NCI-H2227 (cell line): ENCODE results near the gene CRELD2.
"Not testable (repeated sequence)": the region's sequence is repeated elsewhere in the genome, so short reads cannot be mapped to it uniquely, and the experiment has no call there.

ENCODE experiments used
- DNase-seq: peaks from one replicate; lab custom pipeline; 2025; ENCODE audit not compliant: unreplicated experiment; lab: John Stamatoyannopoulos, UW

The CRELD2 gene

DNA sequence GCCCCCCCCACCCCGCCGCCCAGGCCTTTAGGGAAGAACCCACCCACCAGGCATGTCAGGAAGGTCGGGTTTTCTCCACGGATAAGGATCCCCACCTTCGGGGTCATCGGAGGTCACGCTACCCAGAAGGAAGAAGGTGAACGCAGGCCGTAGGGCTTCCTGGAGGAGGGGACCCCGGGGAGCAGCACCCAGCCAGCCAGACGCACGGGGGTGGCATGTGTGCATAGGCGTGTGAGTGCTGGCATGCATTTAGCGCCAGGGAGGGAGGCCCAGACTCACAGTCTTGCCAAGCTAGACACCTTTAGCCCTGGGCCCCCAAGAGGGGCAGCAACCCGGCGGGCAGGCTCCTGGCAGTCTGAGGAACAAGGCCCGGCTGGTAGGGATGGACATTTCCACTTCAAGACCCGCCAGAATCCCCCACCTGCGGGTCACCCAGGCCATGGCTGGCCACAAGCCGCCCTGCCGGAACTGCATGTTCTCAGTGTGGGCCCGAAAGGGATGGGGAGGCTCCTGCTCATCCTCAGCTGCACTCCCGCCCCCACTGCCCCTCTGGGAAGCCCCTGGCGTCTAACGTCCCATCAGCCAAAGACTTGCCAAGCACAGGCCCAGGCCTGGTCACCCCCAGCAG lies 25.5 kb downstream of the CRELD2 start:
- no peak for DNase-seq

DNA sequence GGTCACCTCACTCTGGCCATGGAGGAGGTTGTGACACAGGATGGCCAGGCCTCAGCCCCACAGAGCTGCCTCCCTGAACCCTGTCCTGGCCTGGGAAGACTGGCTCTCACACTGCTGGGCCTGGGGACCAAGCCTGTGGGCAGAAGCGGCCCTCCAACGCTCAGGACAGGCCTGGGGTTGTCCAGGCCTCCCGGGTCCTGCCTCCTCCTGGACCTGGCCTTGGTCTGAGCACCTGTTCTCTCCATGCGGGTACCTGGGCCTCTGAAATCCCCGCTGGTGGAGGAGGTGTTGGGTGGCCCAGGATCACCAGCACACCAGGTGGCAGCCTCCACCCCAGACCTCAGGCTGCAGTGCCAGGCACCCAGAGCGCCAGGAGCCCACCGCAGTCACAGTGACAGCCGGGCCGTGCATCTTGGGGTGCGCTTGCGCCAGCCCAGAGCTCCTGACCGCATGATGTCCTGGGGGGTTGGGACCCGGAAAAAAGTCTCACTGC lies 26.0 kb downstream of the CRELD2 start:
- DNase-seq, result no peak

DNA sequence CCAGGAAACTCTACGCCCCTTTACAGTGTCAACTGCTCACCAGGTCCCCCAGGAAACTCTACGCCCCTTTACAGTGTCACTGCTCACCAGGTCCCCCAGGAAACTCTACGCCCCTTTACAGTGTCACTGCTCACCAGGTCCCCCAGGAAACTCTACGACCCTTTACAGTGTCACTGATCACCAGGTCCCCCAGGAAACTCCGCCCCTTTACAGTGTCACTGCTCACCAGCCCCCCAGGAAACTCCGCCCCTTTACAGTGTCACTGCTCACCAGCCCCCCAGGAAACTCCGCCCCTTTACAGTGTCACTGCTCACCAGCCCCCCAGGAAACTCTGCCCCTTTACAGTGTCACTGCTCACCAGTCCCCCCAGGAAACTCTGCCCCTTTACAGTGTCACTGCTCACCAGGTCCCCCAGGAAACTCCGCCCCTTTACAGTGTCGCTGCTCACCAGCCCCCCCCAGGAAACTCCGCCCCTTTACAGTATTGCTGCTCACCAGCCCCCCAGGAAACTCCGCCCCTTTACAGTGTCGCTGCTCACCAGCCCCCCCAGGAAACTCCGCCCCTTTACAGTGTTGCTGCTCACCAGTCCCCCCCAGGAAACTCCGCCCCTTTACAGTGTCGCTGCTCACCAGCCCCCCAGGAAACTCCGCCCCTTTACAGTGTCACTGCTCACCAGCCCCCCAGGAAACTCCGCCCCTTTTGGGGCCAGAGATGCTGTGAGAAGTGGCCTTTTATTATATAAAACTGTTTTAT lies 26.8 kb downstream of the CRELD2 start:
- not testable (repeated sequence) for DNase-seq

DNA sequence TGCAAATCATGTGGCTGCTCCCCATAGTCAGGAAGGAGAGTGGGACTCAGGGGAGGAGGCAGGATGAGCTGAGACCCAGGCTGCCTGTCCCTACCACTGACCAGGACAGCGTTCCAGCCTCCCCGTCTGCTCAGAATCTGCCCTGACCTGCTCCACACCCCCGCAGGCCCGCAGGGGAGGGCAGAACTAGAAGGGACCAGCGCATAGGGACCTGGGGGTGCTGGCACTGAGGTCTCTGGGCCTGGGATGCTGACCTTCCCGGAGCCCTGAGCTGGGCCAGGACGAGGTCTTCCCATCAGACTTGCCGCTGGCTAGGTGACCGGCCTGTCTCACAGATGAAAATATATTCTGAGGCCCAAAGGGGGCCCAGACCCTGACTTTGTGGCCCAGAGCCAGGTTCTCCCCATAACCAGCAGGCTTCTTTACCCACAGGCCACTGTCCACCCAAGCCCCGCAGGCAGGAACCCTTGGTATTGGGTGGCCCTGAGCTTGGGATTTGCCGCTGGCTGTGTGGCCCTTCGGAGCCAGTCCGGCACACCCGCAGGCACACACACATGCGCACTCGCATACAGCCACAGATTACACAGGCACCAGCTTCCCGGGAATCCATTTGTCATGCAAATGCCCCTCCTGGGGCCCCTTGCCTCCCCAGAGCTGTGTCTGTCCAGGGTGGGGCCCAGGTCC lies 28.3 kb downstream of the CRELD2 start:
- DNase-seq, result no peak

DNA sequence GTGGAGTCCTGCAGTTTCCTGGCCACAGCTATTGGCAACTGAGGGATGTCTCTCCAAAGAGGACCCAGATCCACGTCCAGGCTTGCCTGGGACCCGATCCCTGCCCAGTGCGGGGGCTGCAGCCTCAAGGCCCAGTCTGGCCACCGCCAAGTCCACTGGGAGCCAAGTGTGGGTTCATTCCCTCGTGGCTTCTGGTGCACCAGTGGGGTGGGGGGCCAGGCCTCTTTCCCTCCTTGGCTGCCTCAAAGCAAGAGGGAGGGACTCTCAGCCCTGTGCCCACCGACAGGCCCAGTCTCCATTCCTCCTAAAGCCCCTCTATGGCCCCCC lies 28.8 kb downstream of the CRELD2 start:
- no peak for DNase-seq

DNA sequence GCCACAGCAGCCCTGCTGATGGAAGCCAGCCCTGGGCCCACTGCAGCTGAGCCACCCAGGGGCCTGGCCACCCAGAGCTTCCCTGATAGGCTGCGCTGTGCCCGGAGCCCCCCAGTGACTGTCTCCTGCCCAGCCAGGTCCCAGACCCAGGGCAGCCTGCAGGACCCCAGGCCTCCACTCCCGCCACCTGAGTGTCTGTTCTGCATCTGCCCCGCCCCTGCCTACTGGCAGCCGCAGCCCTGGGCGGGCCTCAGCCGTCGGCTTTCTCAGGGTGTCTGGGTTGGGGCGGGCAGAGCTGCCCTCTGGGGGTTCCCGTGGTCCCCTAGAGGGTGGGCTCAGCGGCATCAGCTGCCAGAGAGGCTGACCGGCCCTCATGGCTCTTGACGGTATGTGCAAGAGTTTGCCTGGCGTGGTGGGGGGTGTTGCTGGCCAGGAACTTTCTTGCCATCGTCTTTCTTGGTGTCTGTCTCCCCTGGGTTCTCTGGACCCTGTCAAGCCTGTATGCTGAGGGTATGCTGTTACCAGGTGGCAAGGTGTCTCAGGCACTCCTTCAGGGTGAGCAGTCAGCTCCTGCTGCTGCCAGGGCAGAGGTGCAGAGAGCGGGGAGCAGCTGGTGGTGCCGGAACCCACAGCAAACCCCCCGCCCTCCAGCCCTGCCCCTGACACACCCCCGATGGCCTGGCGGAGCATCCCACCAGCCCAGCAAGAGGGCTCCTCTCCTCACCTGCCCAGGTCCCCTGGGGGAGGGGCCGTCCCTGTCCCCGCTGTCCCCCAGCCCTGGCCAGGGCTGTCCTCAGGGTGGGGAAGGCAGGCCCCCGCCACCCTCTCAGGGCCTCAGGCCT lies 29.9 kb downstream of the CRELD2 start:
- no peak for DNase-seq

DNA sequence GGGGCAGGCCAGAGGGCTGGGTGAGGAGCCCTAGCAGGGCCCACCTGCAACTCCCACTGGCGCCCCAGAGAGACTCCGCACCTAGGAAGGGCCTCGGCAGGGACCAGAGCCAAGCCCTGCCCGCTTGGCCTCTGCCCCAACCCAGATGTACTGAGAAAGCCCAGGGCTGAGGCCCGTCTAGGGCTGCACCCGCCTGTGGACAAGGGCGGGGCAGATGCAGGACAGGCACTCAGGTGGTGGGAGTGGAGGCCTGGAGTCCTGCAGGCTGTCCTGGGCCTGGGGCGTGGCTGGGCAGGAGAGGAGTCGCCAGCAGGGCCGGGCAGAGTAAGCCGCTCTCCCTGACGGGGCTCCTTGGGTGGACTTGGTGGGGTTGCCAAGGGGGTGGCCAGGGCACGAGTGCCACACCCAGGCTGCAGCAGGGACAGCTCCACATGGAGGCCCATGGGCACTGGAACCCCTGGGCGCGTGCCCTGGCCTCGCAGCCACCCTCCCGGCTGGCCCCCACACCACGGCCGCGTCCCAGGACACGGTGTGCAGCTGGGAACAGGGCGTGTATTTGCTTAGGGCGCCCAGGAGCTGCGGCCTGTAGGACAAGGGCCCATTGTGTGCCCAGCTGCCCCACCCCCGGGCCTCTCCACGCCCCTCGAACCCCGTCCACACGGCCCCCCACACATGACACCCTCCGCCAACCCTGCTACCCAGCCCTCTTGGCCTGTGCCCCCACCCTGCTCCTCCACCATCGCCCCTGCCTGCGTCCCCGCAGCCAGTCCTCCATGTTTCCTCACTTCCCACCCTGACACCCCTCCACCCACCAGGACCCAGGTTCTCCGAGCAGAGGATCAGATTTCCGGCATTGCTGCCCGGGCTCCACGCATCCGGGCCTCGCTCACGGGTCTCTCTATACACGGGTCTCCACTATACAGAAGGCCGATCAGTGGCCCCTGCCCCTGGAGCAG lies 30.8 kb downstream of the CRELD2 start:
- DNase-seq, result no peak

DNA sequence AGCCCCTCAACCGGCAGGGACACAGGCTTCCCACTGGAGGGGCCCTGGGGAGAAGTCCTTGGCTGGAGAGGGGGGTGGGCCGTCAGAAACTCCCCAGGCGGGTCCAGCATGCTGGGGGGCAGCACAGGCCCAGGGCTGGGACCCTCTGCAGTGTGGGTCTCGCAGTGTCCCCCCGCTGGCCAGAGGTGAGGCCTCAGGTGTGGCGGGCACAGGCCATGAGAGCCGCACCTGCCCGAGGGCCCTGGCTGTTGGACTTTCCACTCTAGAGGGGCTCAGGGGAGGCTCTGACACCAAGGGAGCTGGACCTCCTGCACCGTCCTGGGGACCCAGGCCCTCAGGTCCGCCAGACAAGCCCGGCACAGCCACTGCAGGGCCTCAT lies 31.5 kb downstream of the CRELD2 start:
- DNase-seq, result no peak

DNA sequence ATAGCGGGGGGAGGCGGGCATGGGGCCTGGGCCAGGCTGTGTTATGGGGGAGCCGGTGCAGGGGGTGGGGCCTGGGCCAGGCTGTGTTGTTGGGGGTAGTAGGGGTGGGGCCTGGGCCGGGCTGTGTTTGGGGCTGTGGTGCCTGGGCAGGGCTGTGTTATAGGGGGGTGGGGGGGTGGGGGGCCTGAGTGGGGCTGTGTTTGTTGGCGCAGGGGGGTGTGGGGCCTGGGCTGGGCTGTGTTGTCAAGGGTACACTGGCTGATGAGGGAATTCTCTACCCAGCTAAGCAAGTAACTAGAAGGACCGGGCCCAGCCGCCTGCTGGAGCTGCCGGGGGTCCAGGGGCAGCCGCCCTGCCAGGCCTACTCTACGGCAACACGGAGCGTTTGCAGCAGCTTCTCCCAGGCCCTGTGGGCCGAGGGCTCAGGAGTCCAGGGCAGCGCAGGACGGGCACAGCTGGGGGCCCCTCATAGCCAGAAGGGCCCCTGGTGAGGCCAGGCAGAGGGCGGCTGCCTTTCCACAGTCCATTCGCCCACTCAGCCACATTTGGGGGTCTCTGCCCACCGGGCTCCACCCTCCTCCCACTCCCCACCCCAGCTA lies 32.1 kb downstream of the CRELD2 start:
- no peak for DNase-seq

DNA sequence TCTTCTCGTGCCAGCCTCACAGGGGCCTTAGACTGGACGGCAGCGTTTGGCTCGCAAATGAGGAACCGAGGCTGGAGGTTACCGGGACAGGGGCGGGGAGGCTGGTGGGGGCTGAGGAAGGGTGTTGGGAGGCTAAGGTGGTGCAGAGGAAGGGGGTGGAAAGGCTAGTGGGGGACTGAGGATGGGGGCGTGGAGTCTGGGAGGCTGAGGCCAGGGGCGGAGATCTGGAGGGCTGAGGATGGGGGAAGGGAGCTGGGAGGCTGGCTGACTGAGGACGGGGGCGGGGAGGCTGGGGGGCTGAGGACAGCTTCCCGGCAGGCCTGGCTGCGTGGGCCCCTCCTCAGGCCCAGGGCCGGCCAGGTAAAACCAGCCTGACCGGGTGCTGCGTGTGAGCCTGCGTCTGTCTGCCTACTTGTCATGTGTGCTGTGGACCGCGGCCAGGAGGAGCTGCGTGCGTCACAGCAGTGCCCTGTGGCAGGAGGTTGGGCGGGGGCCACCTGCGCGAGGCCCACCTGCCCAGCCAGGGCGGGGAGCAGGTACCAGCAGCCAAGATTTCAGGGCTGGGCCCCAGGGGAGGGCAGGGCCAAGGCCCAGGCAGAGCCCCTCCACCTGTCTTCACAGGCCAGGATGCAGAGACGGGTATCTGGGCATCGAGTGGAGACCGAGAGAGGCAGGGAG lies 32.7 kb downstream of the CRELD2 start:
- DNase-seq, result no peak

DNA sequence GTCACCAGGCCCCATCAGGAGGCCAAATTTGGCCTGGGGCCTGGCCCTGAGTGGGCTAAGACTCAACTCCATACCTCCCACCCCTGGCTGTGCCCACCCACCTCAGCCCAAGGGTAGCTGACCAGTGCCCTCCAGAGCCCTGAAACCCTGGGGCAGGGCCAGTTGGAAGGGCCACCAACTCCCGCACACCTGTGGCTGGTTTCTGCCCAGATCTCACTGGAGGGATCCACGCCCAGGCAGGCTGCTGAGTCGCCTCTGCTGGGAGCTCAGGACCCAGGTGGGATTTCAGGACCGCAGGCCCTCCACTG lies 33.2 kb downstream of the CRELD2 start:
- DNase-seq, result no peak

DNA sequence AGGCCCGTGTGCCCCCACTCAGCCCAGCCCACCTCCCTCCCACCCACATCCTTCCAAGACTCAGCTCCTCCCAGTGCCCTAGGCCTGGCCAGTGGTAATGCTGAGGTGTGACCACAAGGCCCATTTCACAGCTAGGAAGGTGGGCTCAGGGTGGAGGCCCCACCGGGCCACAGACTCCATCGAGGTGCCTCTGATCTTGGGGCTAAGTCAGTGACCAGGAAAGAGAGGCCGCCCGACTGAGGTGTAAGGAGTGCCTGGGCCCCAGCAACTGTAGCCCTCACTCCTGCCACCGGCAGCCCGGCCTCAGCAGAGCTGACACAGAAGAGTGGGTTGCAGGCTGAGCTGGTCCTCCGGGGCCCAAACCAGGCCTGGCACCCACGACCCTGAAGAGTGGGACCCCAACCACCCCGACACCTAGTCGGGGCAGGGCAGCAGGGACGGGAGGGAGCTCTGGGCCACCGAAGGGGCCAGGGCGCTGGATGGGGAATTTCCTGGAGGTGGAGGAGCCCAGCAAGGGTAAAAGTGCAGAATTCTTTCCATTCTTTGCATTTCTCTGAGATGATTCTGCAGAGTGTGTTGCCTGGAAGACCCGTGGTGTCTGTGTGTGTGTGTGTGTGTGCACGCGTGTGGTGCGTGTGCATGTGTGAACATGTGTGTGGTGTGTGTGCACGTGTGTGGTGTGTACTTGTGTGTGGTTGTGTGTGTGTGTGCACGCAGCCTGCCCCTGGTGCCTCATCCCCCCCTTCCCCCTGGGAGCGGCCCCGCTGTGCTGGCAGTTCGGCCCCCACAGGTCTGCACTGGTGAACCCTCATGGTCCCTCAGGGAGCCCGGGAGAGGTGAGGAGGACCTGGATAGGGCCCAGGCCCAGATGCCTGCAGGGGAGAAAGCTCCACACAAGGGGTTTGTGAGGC lies 33.8 kb downstream of the CRELD2 start:
- no peak for DNase-seq

DNA sequence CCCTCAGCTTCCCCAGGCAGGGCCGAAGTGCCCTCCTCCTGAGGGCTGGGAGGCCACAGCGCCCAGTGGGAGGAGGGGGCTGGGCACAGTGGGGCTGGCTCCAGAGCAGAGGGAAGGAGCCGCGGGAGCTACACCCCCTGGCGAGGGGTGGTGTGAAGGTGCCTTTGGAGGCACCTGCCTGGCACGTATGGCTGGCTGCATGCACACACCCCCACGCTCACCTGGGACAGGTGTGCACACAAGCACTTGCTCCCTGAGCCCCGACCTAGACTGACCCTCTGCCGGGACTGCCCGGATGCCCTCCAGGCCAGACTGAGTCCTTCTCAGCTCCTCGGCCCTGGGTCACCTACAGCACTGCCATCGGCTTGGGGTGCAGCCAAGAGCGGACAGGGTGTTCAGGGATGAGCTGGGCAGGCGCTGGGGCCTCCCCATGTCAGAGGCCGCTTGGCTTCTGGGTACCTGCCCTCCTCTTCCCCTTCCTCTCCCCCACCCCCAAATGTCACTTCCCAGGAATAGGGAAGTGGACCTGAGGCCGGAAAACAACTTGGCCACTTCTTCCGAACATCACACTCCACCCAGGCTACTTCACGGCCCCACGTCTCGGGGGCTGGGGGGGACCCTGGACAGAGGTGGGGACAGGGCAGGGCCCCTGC lies 34.7 kb downstream of the CRELD2 start:
- no peak for DNase-seq

DNA sequence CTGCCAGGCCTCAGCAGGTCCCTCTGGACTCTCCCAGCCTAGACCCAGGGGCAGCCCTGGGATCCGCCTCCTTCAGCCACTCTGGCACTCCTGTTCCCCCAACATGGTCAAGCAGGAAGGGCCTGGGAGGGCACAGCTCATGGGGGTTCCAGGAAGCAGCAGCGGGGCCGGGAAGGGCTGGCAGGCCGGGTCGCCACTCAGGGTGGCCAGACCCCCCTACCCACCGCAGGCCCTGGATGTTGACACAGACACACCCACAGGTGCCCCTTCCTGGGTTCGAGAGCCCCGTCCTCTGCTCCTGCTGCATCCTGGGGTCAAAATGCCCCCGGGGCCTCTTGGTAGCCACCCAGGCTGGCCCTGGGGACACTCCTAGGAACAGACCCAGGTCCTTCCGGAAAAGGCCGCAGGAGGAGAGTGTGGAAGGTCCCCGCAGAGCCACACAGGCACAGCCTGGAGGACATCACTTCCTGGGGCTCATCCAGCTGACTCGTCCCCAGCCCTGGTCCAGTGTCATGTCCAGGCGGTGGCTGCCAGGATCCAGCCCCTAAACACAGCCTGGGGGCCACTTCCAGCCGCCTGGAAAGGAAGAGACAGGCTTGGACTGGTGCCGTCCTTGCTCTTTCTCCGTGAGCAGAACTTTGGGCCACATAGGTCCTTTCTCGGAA lies 35.4 kb downstream of the CRELD2 start:
- DNase-seq, result no peak

DNA sequence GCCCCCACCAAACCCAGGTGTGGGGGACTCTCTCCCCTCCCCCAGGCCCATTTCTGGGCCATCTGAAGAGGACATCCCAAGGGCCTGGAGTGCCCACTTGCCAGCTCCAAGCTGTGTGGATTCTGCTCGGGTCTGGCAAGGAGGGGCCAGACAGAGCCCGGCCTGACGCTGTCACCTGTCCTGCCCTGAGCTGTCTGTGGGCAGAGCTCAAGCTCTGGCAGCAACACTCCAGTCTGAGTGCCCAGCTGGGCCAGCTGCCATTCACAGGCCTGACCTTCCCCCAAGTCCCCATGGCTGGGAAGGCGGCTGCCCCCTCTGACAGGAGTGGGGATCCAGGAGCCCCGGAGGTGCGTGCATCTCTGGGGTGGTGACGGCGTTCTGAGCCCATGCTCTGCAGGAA lies 35.9 kb downstream of the CRELD2 start:
- DNase-seq, result no peak

DNA sequence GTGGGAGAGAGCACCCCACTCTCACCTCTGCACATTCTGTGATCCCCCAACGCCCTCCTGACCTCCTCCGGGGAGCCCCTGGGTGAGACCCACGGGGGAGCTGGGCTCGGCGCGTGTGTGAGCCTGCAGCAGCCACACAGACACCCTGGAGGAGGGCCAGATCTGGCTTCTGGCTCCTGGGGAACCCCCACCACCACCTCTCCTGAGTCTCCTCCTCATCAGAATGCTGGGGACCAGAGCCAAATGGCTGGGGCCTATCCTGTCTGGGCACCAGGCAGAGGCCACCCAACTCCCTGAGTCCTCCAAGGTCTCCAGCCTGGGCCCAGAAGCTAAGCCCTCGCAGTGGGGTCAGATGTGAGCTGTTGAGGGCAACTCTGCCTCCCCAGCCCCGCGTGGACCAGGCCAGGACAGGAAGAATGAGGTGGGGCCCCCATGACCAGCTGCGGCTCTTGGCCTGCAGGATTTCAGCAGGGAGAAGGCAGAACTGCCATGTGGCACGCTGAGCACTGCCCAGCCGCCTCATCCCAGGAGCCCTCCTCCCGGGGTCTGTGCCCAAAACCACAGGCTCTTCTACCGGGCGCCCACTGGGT lies 36.7 kb downstream of the CRELD2 start:
- no peak for DNase-seq
